Measurements from ENCODE around the gene SLAMF8. TPM values are rescaled to one million over a fixed set of nuclear protein-coding genes. Genes with fewer than 3 reads are reported as not detected.
A peak's percentile ranks its signal among the peaks of the same experiment; 100 is the strongest.

The SLAMF8 gene
- total and polyA plus RNA-seq, 2 experiments from 2014 or later: not detected

- no peak for TF ChIP-seq CTCF (IDR thresholded peaks at IDR 0.05; ENCODE audit: low read depth, low read length)
- no peaks in the 10 kb centered on the region for H3K36me3 ChIP-seq
- H3K4me1 ChIP-seq (ENCODE audit: low read depth): no peaks in the 10 kb centered on the region
- no peak overlapping the region for H3K4me3 ChIP-seq
- H3K9me3 ChIP-seq (ENCODE audit: low read depth): no peaks in the 10 kb centered on the region
- H3K27ac ChIP-seq: no peak overlapping the region
- DNase-seq (ENCODE audit: low read depth in 1 of 2, low spot score in 1 of 2): no peak
- no peaks in the 10 kb centered on the region for H3K27me3 ChIP-seq
These were observed 1.5 kb downstream of the SLAMF8 start for GRCh38 chr1:159828176-159828575.

DNA sequence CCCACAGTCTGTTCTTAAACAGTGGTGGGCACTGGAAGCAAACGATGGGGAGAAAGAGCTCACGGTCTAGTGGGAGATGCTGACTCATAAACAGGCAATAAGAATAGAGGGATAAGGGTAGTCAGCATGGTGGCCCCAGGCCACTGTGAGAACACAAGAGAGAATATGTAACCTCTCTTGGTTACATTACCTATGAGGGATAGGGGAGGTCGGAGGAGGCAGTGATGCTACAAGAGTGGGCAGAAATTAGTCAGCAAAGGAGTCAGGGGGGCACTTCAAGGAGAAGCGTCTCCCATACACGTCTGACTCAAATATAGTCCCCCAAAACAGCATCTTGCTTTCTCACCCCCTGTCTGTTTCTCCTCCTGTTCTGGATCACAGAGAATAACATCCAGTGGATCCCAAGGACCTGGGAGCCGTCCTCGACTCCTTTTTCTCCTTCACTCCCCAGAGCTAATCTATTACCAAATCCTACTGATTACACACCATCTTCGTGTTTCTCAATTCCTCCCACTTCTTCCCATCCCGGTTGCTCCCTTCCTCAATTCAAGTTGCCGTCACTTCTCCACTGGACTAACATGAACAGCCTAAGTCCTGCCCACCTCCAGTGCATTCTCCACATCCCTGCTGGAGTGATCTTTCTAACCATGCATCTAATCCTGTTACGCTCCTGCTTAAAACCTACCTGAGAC is 2.1 kb downstream of the SLAMF8 start:
- no peak for TF ChIP-seq CTCF (IDR thresholded peaks at IDR 0.05; ENCODE audit: low read depth, low read length)
- Histone ChIP-seq H3K27me3 (no peaks in the 10 kb centered on the region), H3K36me3 (no peaks in the 10 kb centered on the region), H3K4me3 (no peak overlapping the region), H3K27ac (no peak overlapping the region), H3K9me3 (ENCODE audit: low read depth) (no peaks in the 10 kb centered on the region), H3K4me1 (ENCODE audit: low read depth) (no peaks in the 10 kb centered on the region)
- peak in 1 of 2 donors; percentile 24 for DNase-seq (ENCODE audit: low read depth in 1 of 2, low spot score in 1 of 2)

GRCh38 chr1:159829273-159829634 is 2.6 kb downstream of the SLAMF8 start:
- H3K27me3 ChIP-seq: no peaks in the 10 kb centered on the region
- H3K4me3 ChIP-seq: no peak overlapping the region
- no peaks in the 10 kb centered on the region for H3K36me3 ChIP-seq
- H3K4me1 ChIP-seq (ENCODE audit: low read depth): no peaks in the 10 kb centered on the region
- TF ChIP-seq CTCF (IDR thresholded peaks at IDR 0.05; ENCODE audit: low read depth, low read length): peak; percentile 39
- no peaks in the 10 kb centered on the region for H3K9me3 ChIP-seq (ENCODE audit: low read depth)
- H3K27ac ChIP-seq: no peak overlapping the region
- DNase-seq (ENCODE audit: low read depth in 1 of 2, low spot score in 1 of 2): peak in 1 of 2 donors; percentile 59

DNA sequence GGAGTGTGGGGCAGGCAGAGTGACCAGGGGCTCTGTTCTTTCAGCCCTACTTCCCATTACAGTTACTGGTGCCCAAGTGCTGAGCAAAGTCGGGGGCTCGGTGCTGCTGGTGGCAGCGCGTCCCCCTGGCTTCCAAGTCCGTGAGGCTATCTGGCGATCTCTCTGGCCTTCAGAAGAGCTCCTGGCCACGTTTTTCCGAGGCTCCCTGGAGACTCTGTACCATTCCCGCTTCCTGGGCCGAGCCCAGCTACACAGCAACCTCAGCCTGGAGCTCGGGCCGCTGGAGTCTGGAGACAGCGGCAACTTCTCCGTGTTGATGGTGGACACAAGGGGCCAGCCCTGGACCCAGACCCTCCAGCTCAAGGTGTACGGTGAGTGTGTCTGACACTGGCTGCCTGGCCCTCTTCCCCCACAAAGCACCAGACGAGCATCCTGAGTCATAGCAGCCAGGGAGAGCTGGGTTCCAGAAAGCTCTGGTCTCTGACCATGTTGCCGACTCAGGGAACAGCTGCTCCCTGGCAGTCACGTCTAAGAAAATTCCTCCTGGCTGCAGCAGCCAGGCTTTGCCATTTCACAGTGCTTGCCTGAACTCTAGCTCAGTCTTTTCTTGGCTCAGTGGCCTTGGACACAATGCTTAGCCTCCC is 3.3 kb downstream of the SLAMF8 start:
- peak in 1 of 2 donors; percentile 81 for DNase-seq (ENCODE audit: low read depth in 1 of 2, low spot score in 1 of 2)
- H3K36me3 ChIP-seq: no peaks in the 10 kb centered on the region
- H3K27me3 ChIP-seq: no peaks in the 10 kb centered on the region
- no peak for TF ChIP-seq CTCF (IDR thresholded peaks at IDR 0.05; ENCODE audit: low read depth, low read length)
- H3K4me1 ChIP-seq (ENCODE audit: low read depth): no peaks in the 10 kb centered on the region
- H3K9me3 ChIP-seq (ENCODE audit: low read depth): no peaks in the 10 kb centered on the region
- H3K27ac ChIP-seq: no peak overlapping the region
- H3K4me3 ChIP-seq: no peak overlapping the region

DNA sequence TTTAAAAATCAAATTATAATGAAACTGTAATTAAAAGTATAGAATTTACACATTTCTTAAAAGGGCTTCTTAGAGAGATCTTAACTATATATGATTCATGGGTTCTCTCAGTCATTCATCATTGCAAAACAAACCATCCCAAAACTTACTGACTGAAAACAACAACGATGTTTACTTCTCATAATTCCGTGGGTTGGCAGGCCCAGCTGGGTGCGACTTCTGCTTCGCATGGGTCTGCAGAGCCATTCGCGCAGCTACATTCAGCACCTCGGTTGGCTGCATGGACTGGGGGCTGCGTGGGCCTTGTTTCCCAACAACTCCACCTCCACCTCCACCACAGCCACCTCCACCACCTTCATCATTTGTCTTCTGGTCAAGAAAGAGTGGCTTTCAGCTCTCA is 4.0 kb downstream of the SLAMF8 start:
- Histone ChIP-seq H3K4me3 (no peak overlapping the region), H3K9me3 (ENCODE audit: low read depth) (no peaks in the 10 kb centered on the region), H3K4me1 (ENCODE audit: low read depth) (no peaks in the 10 kb centered on the region), H3K27ac (no peak overlapping the region), H3K36me3 (no peaks in the 10 kb centered on the region), H3K27me3 (no peaks in the 10 kb centered on the region)
- no peak for DNase-seq (ENCODE audit: low read depth in 1 of 2, low spot score in 1 of 2)
- TF ChIP-seq CTCF (IDR thresholded peaks at IDR 0.05; ENCODE audit: low read depth, low read length): no peak

All from cardiac muscle cell (in vitro differentiated cells and primary cell).